Uterus (tissue), 4 donors: Measurements from ENCODE around the gene FAM181A. TPM values are rescaled to one million over a fixed set of nuclear protein-coding genes. Genes with fewer than 3 reads are reported as not detected.

ENCODE experiments used
- DNase-seq, 2 donors: peaks; one replicate each; pipeline ENCODE4 v3.0.0-alpha.2; 2019 to 2020
- H3K27ac ChIP-seq, 2 donors: fragments of 200-600 bp; sonication (generic); 1 replicate in 1 of 2; 2 replicates in 1 of 2; pipeline ENCODE4 v1.5.1; 2016 to 2018
- H3K27me3 ChIP-seq, 2 donors: fragments of 200-600 bp; sonication (generic); one replicate each; pipeline ENCODE4 v1.5.1; 2018 to 2019; ENCODE audit warnings: control low read depth in 1 of 2
- H3K36me3 ChIP-seq, 2 donors: fragments of 200-600 bp; sonication (generic); one replicate each; pipeline ENCODE4 v1.5.1; 2019; ENCODE audit warnings: control low read depth in 1 of 2
- H3K4me1 ChIP-seq, 2 donors: fragments of 200-600 bp; sonication (generic); one replicate each; pipeline ENCODE4 v1.5.1; 2018 to 2019; ENCODE audit warnings: control low read depth in 1 of 2
- H3K4me3 ChIP-seq, 2 donors: fragments of 200-600 bp; sonication (generic); 1 replicate in 1 of 2; 2 replicates in 1 of 2; pipeline ENCODE4 v1.5.1; 2018 to 2019; ENCODE audit warnings: mild to moderate bottlenecking in 1 of 2
- H3K9me3 ChIP-seq, 2 donors: fragments of 200-600 bp; sonication (generic); one replicate each; pipeline ENCODE4 v1.5.1; 2019; ENCODE audit warnings: control low read depth in 1 of 2
- POLR2A ChIP-seq, 2 donors: fragments of 450-650 bp; IDR thresholded peaks; one replicate each; pipeline ENCODE4 v1.6.1; 2016; ENCODE audit warnings: antibody characterized with exemption in 2 of 2, mild to moderate bottlenecking in 1 of 2, moderate library complexity in 1 of 2
- intact Hi-C: fragments of 100-400 bp; cut with DNase I; formaldehyde crosslinking; loops from one replicate; pipeline ENCODE4 v1.15.1; 2023; ENCODE audit warnings: low total_unique reads
- total RNA-seq, 4 donors: library from RNA; depleted of rRNA in 3 of 4; stranded (reverse); fragments of >200 nt in 3 of 4; gene quantifications; one replicate each; pipeline versions ENCODE4 v1.1.0 to v1.2.4, GENCODE V29; 2014 to 2023
- TF ChIP-seq, protein P1 (sequence below), 4 experiments: fragments of 200-600 bp in 2 of 4; fragments of 450-650 bp in 2 of 4; sonication (generic) in 2 of 4; IDR thresholded peaks; one replicate each; pipeline ENCODE4 v1.5.1; 2016 to 2019; ENCODE audit warnings: antibody characterized with exemption in 4 of 4, mild to moderate bottlenecking in 2 of 4, moderate library complexity in 1 of 4
- donor health status: DM: yes; HTN: yes; CAD: no.

The FAM181A gene
- total RNA-seq, 4 donors from 2014 or later, result 0.48 TPM; not detected in 3

DNA sequence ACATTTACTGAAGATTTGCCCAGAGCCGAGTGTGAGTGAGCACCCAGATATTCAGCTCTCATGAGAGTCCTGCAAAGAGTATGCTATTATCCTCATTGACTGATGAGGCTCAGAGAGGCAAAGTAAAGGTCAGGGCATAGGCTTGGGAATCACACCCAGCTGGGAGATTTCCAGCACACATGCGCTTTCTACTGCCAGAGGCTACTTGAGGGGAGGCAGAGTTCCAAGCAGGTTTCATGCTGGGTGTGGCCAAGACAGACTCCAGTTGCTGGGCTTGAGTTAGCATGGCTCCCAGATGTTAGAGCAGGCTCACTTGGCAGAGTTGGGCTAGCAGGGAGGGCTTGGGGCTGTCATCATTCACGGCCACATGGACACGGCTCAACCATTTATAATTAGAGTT is 14.4 kb upstream of the FAM181A start:
- Histone ChIP-seq H3K36me3 (no peaks in the 10 kb centered on the region), H3K27me3 (no peaks in the 10 kb centered on the region), H3K27ac (no peak overlapping the region), H3K4me3 (no peak overlapping the region), H3K9me3 (no peaks in the 10 kb centered on the region), H3K4me1 (no peaks in the 10 kb centered on the region)
- intact Hi-C loops, result no loop called here
- no peak for TF ChIP-seq POLR2A (IDR thresholded peaks at IDR 0.05)
- TF ChIP-seq, protein P1, sequence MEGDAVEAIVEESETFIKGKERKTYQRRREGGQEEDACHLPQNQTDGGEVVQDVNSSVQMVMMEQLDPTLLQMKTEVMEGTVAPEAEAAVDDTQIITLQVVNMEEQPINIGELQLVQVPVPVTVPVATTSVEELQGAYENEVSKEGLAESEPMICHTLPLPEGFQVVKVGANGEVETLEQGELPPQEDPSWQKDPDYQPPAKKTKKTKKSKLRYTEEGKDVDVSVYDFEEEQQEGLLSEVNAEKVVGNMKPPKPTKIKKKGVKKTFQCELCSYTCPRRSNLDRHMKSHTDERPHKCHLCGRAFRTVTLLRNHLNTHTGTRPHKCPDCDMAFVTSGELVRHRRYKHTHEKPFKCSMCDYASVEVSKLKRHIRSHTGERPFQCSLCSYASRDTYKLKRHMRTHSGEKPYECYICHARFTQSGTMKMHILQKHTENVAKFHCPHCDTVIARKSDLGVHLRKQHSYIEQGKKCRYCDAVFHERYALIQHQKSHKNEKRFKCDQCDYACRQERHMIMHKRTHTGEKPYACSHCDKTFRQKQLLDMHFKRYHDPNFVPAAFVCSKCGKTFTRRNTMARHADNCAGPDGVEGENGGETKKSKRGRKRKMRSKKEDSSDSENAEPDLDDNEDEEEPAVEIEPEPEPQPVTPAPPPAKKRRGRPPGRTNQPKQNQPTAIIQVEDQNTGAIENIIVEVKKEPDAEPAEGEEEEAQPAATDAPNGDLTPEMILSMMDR (IDR thresholded peaks at IDR 0.05), result no peak
- DNase-seq, result no peak

DNA sequence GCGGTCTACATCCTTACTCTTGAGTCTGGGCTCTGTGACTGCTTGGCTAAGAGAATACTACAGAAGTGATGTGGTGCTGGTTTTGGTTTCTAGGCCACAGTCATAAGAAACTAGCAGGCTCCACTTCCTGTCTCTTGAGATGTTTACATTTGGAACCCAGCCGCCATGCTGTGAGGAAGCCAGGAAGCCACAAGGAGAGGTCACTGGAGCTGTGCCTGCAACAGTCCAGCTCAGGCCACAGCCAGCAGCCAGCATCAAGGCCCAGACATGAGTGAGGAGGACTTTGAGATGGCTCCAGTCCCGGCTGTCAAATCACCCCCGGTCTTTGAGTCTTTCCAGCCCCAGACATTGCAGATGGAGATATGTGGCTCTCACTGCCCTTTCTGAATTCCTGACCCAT is 12.9 kb upstream of the FAM181A start:
- H3K4me3 ChIP-seq, result no peak overlapping the region
- intact Hi-C loops, result no loop called here

DNA sequence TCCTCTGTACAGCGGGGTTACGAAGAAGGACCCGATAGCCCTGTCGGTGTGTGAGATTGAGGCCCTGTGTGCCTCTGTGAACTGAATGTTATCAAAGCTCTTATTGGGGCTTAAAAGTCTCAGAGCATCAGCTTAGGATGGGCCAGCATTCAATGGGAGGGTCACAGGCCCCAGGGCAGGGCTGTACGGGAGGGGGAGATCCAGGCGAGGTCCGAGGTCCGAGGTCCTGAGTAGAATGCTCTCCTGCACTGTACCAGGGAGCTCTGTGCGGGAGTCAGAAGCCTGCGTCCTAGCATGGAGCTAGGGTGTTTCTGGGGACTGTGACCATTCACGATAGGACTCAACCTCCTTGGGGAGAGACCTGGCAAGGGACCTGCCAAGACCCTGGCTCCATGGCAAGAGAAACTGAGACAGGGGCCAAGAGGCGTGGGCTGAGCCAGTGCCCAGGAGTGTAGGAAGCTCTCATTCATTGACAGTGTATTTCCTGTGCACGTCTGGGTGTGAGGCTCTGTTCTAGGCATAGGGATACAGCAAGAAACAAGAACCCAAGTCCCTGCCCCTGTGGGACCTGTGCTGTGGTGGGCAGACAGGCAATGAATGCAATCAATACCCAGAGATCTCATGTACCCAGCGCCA is 12.0 kb upstream of the FAM181A start:
- no peak overlapping the region for H3K4me3 ChIP-seq
- H3K9me3 ChIP-seq, result no peaks in the 10 kb centered on the region
- intact Hi-C loops, result no loop called here
- no peaks in the 10 kb centered on the region for H3K27me3 ChIP-seq
- TF ChIP-seq, protein P1 (IDR thresholded peaks at IDR 0.05), result no peak
- no peak for TF ChIP-seq POLR2A (IDR thresholded peaks at IDR 0.05)
- H3K36me3 ChIP-seq, result no peaks in the 10 kb centered on the region
- H3K27ac ChIP-seq, result no peak overlapping the region
- no peaks in the 10 kb centered on the region for H3K4me1 ChIP-seq
- DNase-seq, result no peak

More for the DNA sequence above, 12.9 kb upstream of the FAM181A start:
- DNase-seq, result no peak
- H3K4me1 ChIP-seq, result no peaks in the 10 kb centered on the region
- H3K27ac ChIP-seq, result no peak overlapping the region
- no peaks in the 10 kb centered on the region for H3K9me3 ChIP-seq
- TF ChIP-seq, protein P1 (IDR thresholded peaks at IDR 0.05), result no peak
- TF ChIP-seq POLR2A (IDR thresholded peaks at IDR 0.05), result no peak
- no peaks in the 10 kb centered on the region for H3K36me3 ChIP-seq
- H3K27me3 ChIP-seq, result no peaks in the 10 kb centered on the region

DNA sequence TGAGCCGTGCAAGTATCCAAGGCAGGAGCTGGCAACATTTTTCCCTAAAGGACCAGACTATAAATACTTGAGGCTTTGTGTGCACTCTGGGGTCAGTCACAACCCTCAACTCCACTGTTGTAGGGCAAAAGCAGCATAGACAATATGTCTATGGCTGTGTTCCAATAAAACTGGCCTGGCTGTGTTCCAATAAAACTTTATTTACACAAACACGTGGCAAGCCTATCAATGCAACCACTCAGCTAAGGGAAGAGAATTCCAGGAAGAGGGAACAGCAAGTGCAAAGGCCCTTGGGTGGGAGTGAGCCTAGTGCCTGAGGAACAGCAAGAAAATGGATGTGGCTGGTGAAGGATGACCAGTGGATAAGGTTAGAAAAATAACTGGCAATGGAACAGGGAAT is 11.3 kb upstream of the FAM181A start:
- no peak overlapping the region for H3K27ac ChIP-seq
- intact Hi-C loops, result no loop called here
- no peaks in the 10 kb centered on the region for H3K36me3 ChIP-seq
- no peaks in the 10 kb centered on the region for H3K9me3 ChIP-seq
- no peak for DNase-seq
- no peaks in the 10 kb centered on the region for H3K27me3 ChIP-seq
- H3K4me3 ChIP-seq, result no peak overlapping the region
- no peaks in the 10 kb centered on the region for H3K4me1 ChIP-seq
- TF ChIP-seq, protein P1 (IDR thresholded peaks at IDR 0.05), result no peak
- no peak for TF ChIP-seq POLR2A (IDR thresholded peaks at IDR 0.05)

DNA sequence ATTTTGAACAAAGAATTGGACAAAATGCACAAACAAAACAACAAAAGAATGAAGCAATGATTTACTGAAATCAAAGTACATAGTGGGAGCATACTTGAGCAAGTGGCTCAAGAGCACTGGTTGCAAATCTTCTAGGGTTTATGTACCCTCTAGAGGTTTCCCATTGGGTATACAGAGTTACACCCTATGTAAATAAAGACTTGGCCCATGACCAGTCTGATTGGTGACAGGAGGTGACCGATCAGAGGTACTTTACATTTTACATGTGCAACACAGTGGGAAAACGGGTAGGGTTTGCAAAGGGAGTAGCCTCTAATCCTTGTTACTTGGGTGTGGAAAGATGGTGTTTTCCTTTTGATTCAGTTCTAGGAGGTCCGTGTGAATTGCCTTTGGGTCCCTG is 10.6 kb upstream of the FAM181A start:
- TF ChIP-seq POLR2A (IDR thresholded peaks at IDR 0.05), result no peak
- TF ChIP-seq, protein P1 (IDR thresholded peaks at IDR 0.05), result no peak
- intact Hi-C loops, result no loop called here

More for the DNA sequence above, 10.6 kb upstream of the FAM181A start:
- no peak overlapping the region for H3K27ac ChIP-seq
- no peak for DNase-seq
- H3K4me1 ChIP-seq, result no peaks in the 10 kb centered on the region
- no peak overlapping the region for H3K4me3 ChIP-seq
- H3K27me3 ChIP-seq, result no peaks in the 10 kb centered on the region
- H3K9me3 ChIP-seq, result no peaks in the 10 kb centered on the region
- no peaks in the 10 kb centered on the region for H3K36me3 ChIP-seq
